Neural cell (in vitro differentiated cells): Measurements from ENCODE around the gene FNDC8.

Experiments
- EP300 ChIP-seq: fragments of 450-650 bp; conservative IDR thresholded peaks from 2 replicates; pipeline ENCODE4 v1.6.1; 2014; ENCODE audit warnings: antibody characterized with exemption, mild to moderate bottlenecking, moderate library complexity; ENCODE audit not compliant: poor library complexity, severe bottlenecking
- EZH2 ChIP-seq: fragments of 200-600, 300-800 bp; shearing (Covaris generic), sonication (generic); IDR thresholded peaks from 2 replicates; pipeline ENCODE4 v1.6.1; 2014; ENCODE audit warnings: antibody characterized with exemption, low read length, borderline replicate concordance, mild to moderate bottlenecking; ENCODE audit not compliant: insufficient read depth, poor library complexity, severe bottlenecking
- MXI1 ChIP-seq: fragments of 450-650 bp; conservative IDR thresholded peaks from 2 replicates; pipeline ENCODE4 v1.6.1; 2014; ENCODE audit warnings: antibody characterized with exemption, mild to moderate bottlenecking; ENCODE audit not compliant: poor library complexity, severe bottlenecking
- POLR2AphosphoS5 ChIP-seq: IDR thresholded peaks from 2 replicates; pipeline ENCODE4 v1.6.1; 2012
- RAD21 ChIP-seq: fragments of 450-650 bp; conservative IDR thresholded peaks from 2 replicates; pipeline ENCODE4 v1.6.1; 2014; ENCODE audit warnings: antibody characterized with exemption, mild to moderate bottlenecking, moderate library complexity
- REST ChIP-seq: IDR thresholded peaks from 2 replicates; pipeline ENCODE4 v1.6.1; 2012; ENCODE audit warnings: borderline replicate concordance
- SMC3 ChIP-seq: fragments of 450-650 bp; conservative IDR thresholded peaks from 2 replicates; pipeline ENCODE4 v1.6.1; 2014; ENCODE audit warnings: antibody characterized with exemption, mild to moderate bottlenecking, moderate library complexity; ENCODE audit not compliant: poor library complexity
- TAF1 ChIP-seq: IDR thresholded peaks from 2 replicates; pipeline ENCODE4 v1.6.1; 2012; ENCODE audit warnings: low read depth
- TF ChIP-seq, protein P1 (sequence below): fragments of 450-650 bp; IDR thresholded peaks from 2 replicates; pipeline ENCODE4 v1.5.1; 2014; ENCODE audit warnings: antibody characterized with exemption, mild to moderate bottlenecking, moderate library complexity; ENCODE audit not compliant: poor library complexity, severe bottlenecking

- TF ChIP-seq, protein P1, sequence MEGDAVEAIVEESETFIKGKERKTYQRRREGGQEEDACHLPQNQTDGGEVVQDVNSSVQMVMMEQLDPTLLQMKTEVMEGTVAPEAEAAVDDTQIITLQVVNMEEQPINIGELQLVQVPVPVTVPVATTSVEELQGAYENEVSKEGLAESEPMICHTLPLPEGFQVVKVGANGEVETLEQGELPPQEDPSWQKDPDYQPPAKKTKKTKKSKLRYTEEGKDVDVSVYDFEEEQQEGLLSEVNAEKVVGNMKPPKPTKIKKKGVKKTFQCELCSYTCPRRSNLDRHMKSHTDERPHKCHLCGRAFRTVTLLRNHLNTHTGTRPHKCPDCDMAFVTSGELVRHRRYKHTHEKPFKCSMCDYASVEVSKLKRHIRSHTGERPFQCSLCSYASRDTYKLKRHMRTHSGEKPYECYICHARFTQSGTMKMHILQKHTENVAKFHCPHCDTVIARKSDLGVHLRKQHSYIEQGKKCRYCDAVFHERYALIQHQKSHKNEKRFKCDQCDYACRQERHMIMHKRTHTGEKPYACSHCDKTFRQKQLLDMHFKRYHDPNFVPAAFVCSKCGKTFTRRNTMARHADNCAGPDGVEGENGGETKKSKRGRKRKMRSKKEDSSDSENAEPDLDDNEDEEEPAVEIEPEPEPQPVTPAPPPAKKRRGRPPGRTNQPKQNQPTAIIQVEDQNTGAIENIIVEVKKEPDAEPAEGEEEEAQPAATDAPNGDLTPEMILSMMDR = no peak
- TF ChIP-seq EZH2 = no peak
- TF ChIP-seq TAF1 = no peak
- TF ChIP-seq SMC3 = no peak
- TF ChIP-seq EP300 = no peak
- no peak for TF ChIP-seq REST
- TF ChIP-seq POLR2AphosphoS5 = no peak
- TF ChIP-seq RAD21 = no peak
- TF ChIP-seq MXI1 = no peak
Measured at GRCh38 chr17:35160354-35161201, 39.2 kb downstream of the FNDC8 start.
